Gastroesophageal sphincter (tissue), 3 donors: Measurements from ENCODE around the gene KATNIP.

Source experiments
- CTCF ChIP-seq, 4 experiments: fragments of 200-600 bp in 2 of 4; fragments of 450-650 bp in 2 of 4; sonication (generic) in 1 of 4; IDR thresholded peaks; one replicate each; pipeline ENCODE4 v1.5.1; 2017 to 2019; ENCODE audit warnings: antibody characterized with exemption in 4 of 4, mild to moderate bottlenecking in 2 of 4, moderate library complexity in 2 of 4
- EP300 ChIP-seq: sonication (generic); formaldehyde crosslinking; IDR thresholded peaks from one replicate; pipeline ENCODE4 v1.6.1; 2017; ENCODE audit warnings: antibody characterized with exemption, mild to moderate bottlenecking
- POLR2A ChIP-seq, 2 donors: fragments of 450-650 bp; IDR thresholded peaks; one replicate each; pipeline ENCODE4 v1.6.1; 2017; ENCODE audit warnings: antibody characterized with exemption in 2 of 2, mild to moderate bottlenecking in 2 of 2, moderate library complexity in 1 of 2

GRCh38 chr16:27514806-27515205, 35.1 kb upstream of the KATNIP start:
- TF ChIP-seq CTCF (IDR thresholded peaks at IDR 0.05) (no peak), EP300 (no peak), POLR2A (IDR thresholded peaks at IDR 0.05) (no peak)
